OCI-LY3 (cell line): ENCODE measurements around the gene TNFRSF14.

Source experiments
- EZH2phosphoT487 ChIP-seq: fragments of 200-600 bp; shearing (Covaris generic); IDR thresholded peaks from 2 replicates; pipeline ENCODE4 v1.6.1; 2018; ENCODE audit warnings: antibody characterized with exemption, mixed run types, low read depth
- TF ChIP-seq, protein P1 (sequence below): fragments of 200-600, 300-600 bp; sonication (generic); IDR thresholded peaks from 2 replicates; pipeline ENCODE4 v1.5.1; 2014; ENCODE audit warnings: antibody characterized with exemption, low read length, low read depth

DNA sequence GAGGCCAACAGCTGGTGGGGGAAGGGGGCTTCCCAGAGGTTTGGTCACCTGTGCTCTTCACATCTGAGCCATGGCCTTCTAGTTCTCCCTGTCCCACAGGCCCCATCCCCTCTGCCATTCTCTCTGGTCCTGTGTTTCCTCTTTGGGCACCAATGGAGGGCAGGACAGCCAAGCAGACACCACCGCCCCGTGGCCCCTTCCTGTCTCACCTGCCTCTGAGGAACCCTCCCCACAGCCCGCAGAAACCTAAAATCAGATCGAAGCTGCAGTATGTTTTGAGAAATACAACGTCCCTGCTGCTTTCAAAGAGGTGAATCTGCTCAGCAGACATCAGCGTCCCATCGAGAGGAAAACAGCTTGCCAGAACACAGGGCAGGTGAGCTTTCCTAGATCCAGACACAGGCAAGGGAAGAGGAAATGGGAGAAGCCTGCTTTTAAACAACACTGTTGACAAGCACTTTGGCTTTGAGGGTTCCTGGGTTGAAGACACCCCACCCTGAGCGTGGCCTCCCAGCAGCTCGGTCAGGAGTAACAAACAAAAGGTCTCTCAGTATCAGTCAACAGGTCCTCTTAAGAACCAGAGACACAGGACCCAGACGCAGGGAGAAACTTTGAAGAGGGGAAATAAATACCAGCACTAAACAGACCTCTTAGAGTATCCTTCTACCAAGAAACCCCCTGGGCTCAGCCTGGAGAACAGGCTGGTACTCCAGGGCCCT is 32.1 kb upstream of the TNFRSF14 start:
- TF ChIP-seq, protein P1, sequence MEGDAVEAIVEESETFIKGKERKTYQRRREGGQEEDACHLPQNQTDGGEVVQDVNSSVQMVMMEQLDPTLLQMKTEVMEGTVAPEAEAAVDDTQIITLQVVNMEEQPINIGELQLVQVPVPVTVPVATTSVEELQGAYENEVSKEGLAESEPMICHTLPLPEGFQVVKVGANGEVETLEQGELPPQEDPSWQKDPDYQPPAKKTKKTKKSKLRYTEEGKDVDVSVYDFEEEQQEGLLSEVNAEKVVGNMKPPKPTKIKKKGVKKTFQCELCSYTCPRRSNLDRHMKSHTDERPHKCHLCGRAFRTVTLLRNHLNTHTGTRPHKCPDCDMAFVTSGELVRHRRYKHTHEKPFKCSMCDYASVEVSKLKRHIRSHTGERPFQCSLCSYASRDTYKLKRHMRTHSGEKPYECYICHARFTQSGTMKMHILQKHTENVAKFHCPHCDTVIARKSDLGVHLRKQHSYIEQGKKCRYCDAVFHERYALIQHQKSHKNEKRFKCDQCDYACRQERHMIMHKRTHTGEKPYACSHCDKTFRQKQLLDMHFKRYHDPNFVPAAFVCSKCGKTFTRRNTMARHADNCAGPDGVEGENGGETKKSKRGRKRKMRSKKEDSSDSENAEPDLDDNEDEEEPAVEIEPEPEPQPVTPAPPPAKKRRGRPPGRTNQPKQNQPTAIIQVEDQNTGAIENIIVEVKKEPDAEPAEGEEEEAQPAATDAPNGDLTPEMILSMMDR, result no peak
- no peak for TF ChIP-seq EZH2phosphoT487
